Activated CD8-positive, alpha-beta T cell treated with anti-CD3 and anti-CD28 coated beads for 36 hours (primary cell): ENCODE measurements around the gene SSRP1. TPM values are rescaled to one million over a fixed set of nuclear protein-coding genes. Genes with fewer than 3 reads are reported as not detected.

Experiments
- ATAC-seq: fragments of 200-7000 bp; cut with Tn5 transposase; one replicate; pipeline ENCODE4 v1.10.0; 2021; ENCODE audit warnings: mild to moderate bottlenecking, moderate library complexity
- CTCF ChIA-PET: fragments of 350-600 bp; sonication (Branson Sonifier 250); formaldehyde crosslinking; loops from one replicate; lab custom pipeline; 2021; ENCODE audit warnings: antibody characterized with exemption; lab: Charles Lee
- POLR2A ChIA-PET: fragments of 350-600 bp; sonication (Branson Sonifier 250); formaldehyde crosslinking; loops from one replicate; lab custom pipeline; 2021; ENCODE audit warnings: antibody characterized with exemption; lab: Charles Lee
- DNase-seq: peaks from one replicate; pipeline ENCODE4 v3.0.0-alpha.2; 2020
- H3K27ac Mint-ChIP-seq: one replicate; pipeline ENCODE4 v1.8.0; 2021; ENCODE audit warnings: mild to moderate bottlenecking, mixed read lengths
- H3K27me3 Mint-ChIP-seq: one replicate; pipeline ENCODE4 v1.8.0; 2021; ENCODE audit warnings: mixed read lengths
- H3K36me3 Mint-ChIP-seq: one replicate; pipeline ENCODE4 v1.8.0; 2021; ENCODE audit warnings: low read depth, mixed read lengths
- H3K4me1 Mint-ChIP-seq: one replicate; pipeline ENCODE4 v1.8.0; 2021; ENCODE audit warnings: low read depth, mixed read lengths
- H3K4me3 Mint-ChIP-seq: one replicate; pipeline ENCODE4 v1.8.0; 2021; ENCODE audit warnings: mild to moderate bottlenecking, moderate library complexity, mixed read lengths
- H3K9me3 Mint-ChIP-seq: one replicate; pipeline ENCODE4 v1.8.0; 2021; ENCODE audit warnings: mixed read lengths
- CTCF ChIP-seq: fragments of 200-600 bp; IDR thresholded peaks from one replicate; pipeline ENCODE4 v1.8.0; 2022; ENCODE audit warnings: antibody characterized with exemption, mild to moderate bottlenecking
- intact Hi-C: fragments of 100-400 bp; cut with micrococcal nuclease; formaldehyde crosslinking; loops from one replicate; pipeline ENCODE4 v1.10.0; 2022
- total RNA-seq, 2 experiments: library from RNA; stranded (reverse); gene quantifications; one replicate each; pipeline ENCODE4 v1.2.3, GENCODE V29; 2021

The SSRP1 gene
- total RNA-seq, 2 experiments from 2014 or later: 284 to 290 TPM

GRCh38 chr11:57357856-57358255 is 22.2 kb upstream of the SSRP1 start:
- intact Hi-C loops: no loop called here
- no peak overlapping the region for H3K4me3 Mint-ChIP-seq
- DNase-seq: no peak
- ChIA-PET POLR2A (interaction anchor here (1.3 kb wide), 1 partner anchor 31 kb away, joined by 3 read pairs; no protein-coding TSS in a partner anchor), CTCF (interaction anchor here (1.6 kb wide), 1 partner anchor 12 kb away, joined by 5 read pairs; no protein-coding TSS in a partner anchor)
- H3K4me1 Mint-ChIP-seq: no peaks in the 10 kb centered on the region
- H3K27me3 Mint-ChIP-seq: peaks cover 11% of the 10 kb centered on the region
- no peaks in the 10 kb centered on the region for H3K36me3 Mint-ChIP-seq
- ATAC-seq: no peak
- no peak for TF ChIP-seq CTCF
- no peaks in the 10 kb centered on the region for H3K9me3 Mint-ChIP-seq
- no peak overlapping the region for H3K27ac Mint-ChIP-seq

- no peak for TF ChIP-seq CTCF
- POLR2A ChIA-PET: interaction anchor here (1.3 kb wide), 1 partner anchor 32 kb away, joined by 3 read pairs; no protein-coding TSS in a partner anchor
- no peak for ATAC-seq
- DNase-seq: no peak
- Mint-ChIP-seq H3K4me1 (no peaks in the 10 kb centered on the region), H3K9me3 (no peaks in the 10 kb centered on the region), H3K4me3 (no peak overlapping the region), H3K36me3 (no peaks in the 10 kb centered on the region), H3K27me3 (peaks cover 11% of the 10 kb centered on the region), H3K27ac (no peak overlapping the region)
- CTCF ChIA-PET: interaction anchor here (1.6 to 2.9 kb wide), 4 partner anchors 11 to 126 kb away, joined by 5 to 11 read pairs (median 6); no protein-coding TSS in a partner anchor
- intact Hi-C loops: no loop called here
Observed at GRCh38 chr11:57357310-57357709, 21.6 kb upstream of the SSRP1 start.

GRCh38 chr11:57356268-57356667 is 20.6 kb upstream of the SSRP1 start:
- Mint-ChIP-seq H3K4me1 (no peaks in the 10 kb centered on the region), H3K27me3 (peaks cover 14% of the 10 kb centered on the region), H3K4me3 (no peak overlapping the region), H3K27ac (no peak overlapping the region), H3K36me3 (peaks cover 2% of the 10 kb centered on the region), H3K9me3 (peaks cover 2% of the 10 kb centered on the region)
- DNase-seq (no peak), ATAC-seq (no peak)
- no peak for TF ChIP-seq CTCF
- ChIA-PET CTCF (interaction anchor here (1.0 to 2.9 kb wide), 4 partner anchors 10 to 128 kb away, joined by 3 to 11 read pairs (median 6); no protein-coding TSS in a partner anchor), POLR2A (no interaction called here)
- intact Hi-C loops: no loop called here

- no peak for TF ChIP-seq CTCF
- ChIA-PET POLR2A (no interaction called here), CTCF (interaction anchor here (2.4 to 2.9 kb wide), 2 partner anchors 9 to 103 kb away, joined by 7 to 11 read pairs; no protein-coding TSS in a partner anchor)
- peaks cover 14% of the 10 kb centered on the region for H3K27me3 Mint-ChIP-seq
- DNase-seq: no peak
- no peak overlapping the region for H3K4me3 Mint-ChIP-seq
- intact Hi-C loops: no loop called here
- no peak overlapping the region for H3K27ac Mint-ChIP-seq
- H3K4me1 Mint-ChIP-seq: peaks cover 3% of the 10 kb centered on the region
- peaks cover 2% of the 10 kb centered on the region for H3K36me3 Mint-ChIP-seq
- no peak for ATAC-seq
- peaks cover 2% of the 10 kb centered on the region for H3K9me3 Mint-ChIP-seq
Observed at GRCh38 chr11:57354699-57355098, 19.0 kb upstream of the SSRP1 start.

GRCh38 chr11:57353852-57354251 is 18.2 kb upstream of the SSRP1 start:
- Mint-ChIP-seq H3K4me3 (no peak overlapping the region), H3K36me3 (peaks cover 2% of the 10 kb centered on the region), H3K27me3 (peaks cover 14% of the 10 kb centered on the region), H3K27ac (no peak overlapping the region), H3K4me1 (peaks cover 3% of the 10 kb centered on the region), H3K9me3 (peaks cover 2% of the 10 kb centered on the region)
- ChIA-PET CTCF (interaction anchor here (1.5 to 10.8 kb wide), 4 partner anchors 26 to 140 kb away, joined by 4 to 117 read pairs (median 12); no protein-coding TSS in a partner anchor), POLR2A (no interaction called here)
- TF ChIP-seq CTCF: no peak
- DNase-seq: no peak
- ATAC-seq: no peak
- intact Hi-C loops: no loop called here
